ENCODE results near the gene ALX4. TPM values are rescaled to one million over a fixed set of nuclear protein-coding genes. Genes with fewer than 3 reads are reported as not detected.

Gene ALX4
- total and polyA plus RNA-seq, 7 donors, result 0.04 to 0.23 (median 0.14) TPM; not detected in 1

GRCh38 chr11:44335052-44335760 is 25.3 kb upstream of the ALX4 start:
- intact Hi-C loops (cut with DNase I), result no loop called here

GRCh38 chr11:44334356-44335004 is 24.5 kb upstream of the ALX4 start:
- ATAC-seq, result no peak
- WGBS, 3 donors, result 42 to 60% (median 46%) methylated on average over 7 of the region's 7 CpGs
- TF ChIP-seq, protein P1, sequence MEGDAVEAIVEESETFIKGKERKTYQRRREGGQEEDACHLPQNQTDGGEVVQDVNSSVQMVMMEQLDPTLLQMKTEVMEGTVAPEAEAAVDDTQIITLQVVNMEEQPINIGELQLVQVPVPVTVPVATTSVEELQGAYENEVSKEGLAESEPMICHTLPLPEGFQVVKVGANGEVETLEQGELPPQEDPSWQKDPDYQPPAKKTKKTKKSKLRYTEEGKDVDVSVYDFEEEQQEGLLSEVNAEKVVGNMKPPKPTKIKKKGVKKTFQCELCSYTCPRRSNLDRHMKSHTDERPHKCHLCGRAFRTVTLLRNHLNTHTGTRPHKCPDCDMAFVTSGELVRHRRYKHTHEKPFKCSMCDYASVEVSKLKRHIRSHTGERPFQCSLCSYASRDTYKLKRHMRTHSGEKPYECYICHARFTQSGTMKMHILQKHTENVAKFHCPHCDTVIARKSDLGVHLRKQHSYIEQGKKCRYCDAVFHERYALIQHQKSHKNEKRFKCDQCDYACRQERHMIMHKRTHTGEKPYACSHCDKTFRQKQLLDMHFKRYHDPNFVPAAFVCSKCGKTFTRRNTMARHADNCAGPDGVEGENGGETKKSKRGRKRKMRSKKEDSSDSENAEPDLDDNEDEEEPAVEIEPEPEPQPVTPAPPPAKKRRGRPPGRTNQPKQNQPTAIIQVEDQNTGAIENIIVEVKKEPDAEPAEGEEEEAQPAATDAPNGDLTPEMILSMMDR (IDR thresholded peaks at IDR 0.05), result no peak

More at GRCh38 chr11:44335052-44335760, 25.3 kb upstream of the ALX4 start:
- TF ChIP-seq, protein P1 (IDR thresholded peaks at IDR 0.05), result no peak
- Histone ChIP-seq H3K4me3 (no peak overlapping the region), H3K36me3 (ENCODE audit: insufficient read depth in 1 of 2, low read depth in 1 of 2) (no peaks in the 10 kb centered on the region), H3K4me1 (no peaks in the 10 kb centered on the region), H3K27ac (no peak overlapping the region), H3K27me3 (ENCODE audit: insufficient read depth in 3 of 3, low read length in 2 of 3) (peaks cover 0 to 66% (median 11%) of the 10 kb centered on the region in 3 donors), H3K9me3 (no peaks in the 10 kb centered on the region)
- DNase-seq, result no peak
- ATAC-seq, result no peak
- WGBS, 3 donors, result 47 to 59% (median 52%) methylated on average over 12 of the region's 12 CpGs

GRCh38 chr11:44333271-44334218 is 23.6 kb upstream of the ALX4 start:
- WGBS, 3 donors, result 78 to 88% (median 80%) methylated on average over 14 of the region's 14 CpGs
- Histone ChIP-seq H3K27me3 (ENCODE audit: insufficient read depth in 3 of 3, low read length in 2 of 3) (peaks cover 0 to 79% (median 8%) of the 10 kb centered on the region in 3 donors), H3K4me1 (no peaks in the 10 kb centered on the region), H3K9me3 (no peaks in the 10 kb centered on the region), H3K4me3 (no peak overlapping the region), H3K27ac (no peak overlapping the region), H3K36me3 (ENCODE audit: insufficient read depth in 1 of 2, low read depth in 1 of 2) (no peaks in the 10 kb centered on the region)
- no peak for ATAC-seq
- TF ChIP-seq, protein P1 (IDR thresholded peaks at IDR 0.05), result no peak
- intact Hi-C loops (cut with DNase I), result no loop called here
- DNase-seq, result no peak

More at GRCh38 chr11:44334356-44335004, 24.5 kb upstream of the ALX4 start:
- Histone ChIP-seq H3K36me3 (ENCODE audit: insufficient read depth in 1 of 2, low read depth in 1 of 2) (no peaks in the 10 kb centered on the region), H3K27ac (no peak overlapping the region), H3K4me3 (no peak overlapping the region), H3K27me3 (ENCODE audit: insufficient read depth in 3 of 3, low read length in 2 of 3) (peaks cover 0 to 73% (median 11%) of the 10 kb centered on the region in 3 donors), H3K9me3 (no peaks in the 10 kb centered on the region), H3K4me1 (no peaks in the 10 kb centered on the region)
- intact Hi-C loops (cut with DNase I), result no loop called here
- no peak for DNase-seq

- TF ChIP-seq, protein P1 (IDR thresholded peaks at IDR 0.05), result no peak
- Histone ChIP-seq H3K4me3 (no peak overlapping the region), H3K27ac (no peak overlapping the region), H3K27me3 (ENCODE audit: insufficient read depth in 3 of 3, low read length in 2 of 3) (peaks cover 0 to 74% (median 10%) of the 10 kb centered on the region in 3 donors), H3K4me1 (no peaks in the 10 kb centered on the region), H3K36me3 (ENCODE audit: insufficient read depth in 1 of 2, low read depth in 1 of 2) (no peaks in the 10 kb centered on the region), H3K9me3 (no peaks in the 10 kb centered on the region)
- DNase-seq, result no peak
- intact Hi-C loops (cut with DNase I), result no loop called here
- no peak for ATAC-seq
- 67 to 77% (median 69%) methylated on average over 6 of the region's 6 CpGs for WGBS, 3 donors
Measured at GRCh38 chr11:44332665-44333064, 22.7 kb upstream of the ALX4 start.
